HG02852 (cell line): Measurements from ENCODE around the gene MICAL3.
"Not testable (repeated sequence)": the region's sequence is repeated elsewhere in the genome, so short reads cannot be mapped to it uniquely, and the experiment has no call there.

Experiments used
- ATAC-seq: cut with Tn5 transposase; IDR thresholded peaks from one replicate; pipeline ENCODE4 v1.9.1; 2021; ENCODE audit warnings: mild to moderate bottlenecking, moderate library complexity; ENCODE audit not compliant: unreplicated experiment

MICAL3 gene

GRCh38 chr22:18032455-18033101 is 8.2 kb upstream of the MICAL3 start:
- ATAC-seq: no peak

DNA sequence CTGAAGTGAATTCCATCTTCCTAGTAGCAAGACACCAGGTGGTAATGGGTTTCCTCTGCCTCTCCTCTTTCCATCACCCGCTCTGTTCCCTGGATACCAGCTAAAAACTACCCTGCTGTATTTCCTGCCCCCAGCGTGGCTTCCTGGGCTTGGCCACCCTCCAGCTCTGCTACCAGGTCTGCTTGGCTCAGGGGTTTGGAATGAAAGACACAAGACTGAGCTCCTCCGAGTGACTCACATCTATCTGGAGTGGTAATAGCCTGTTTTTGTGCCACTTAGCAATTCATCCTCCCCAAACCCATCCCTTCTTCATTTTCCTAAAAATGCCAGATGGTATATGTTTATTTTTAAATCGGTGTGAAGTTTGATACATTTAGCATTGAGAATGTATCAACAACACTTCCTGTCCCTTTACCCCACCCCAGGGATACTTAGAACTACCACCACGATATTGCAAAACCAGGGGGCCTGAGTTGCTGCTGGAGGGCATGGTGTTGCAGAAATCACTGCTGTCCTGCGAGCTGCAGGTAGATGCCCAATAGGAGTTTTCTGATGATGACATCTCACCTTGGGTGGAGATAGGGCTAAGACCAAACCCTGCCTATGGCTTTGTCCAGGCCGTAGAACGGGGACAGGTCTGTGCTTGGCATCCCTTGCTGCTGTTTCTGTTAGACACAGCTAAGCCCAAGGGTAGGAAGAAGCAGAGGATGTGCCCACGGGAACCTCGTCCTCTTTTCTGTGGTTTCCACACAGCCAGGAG is 7.5 kb upstream of the MICAL3 start:
- no peak for ATAC-seq

GRCh38 chr22:18029686-18030267 is 5.4 kb upstream of the MICAL3 start:
- ATAC-seq: no peak

GRCh38 chr22:18028817-18029527 is 4.6 kb upstream of the MICAL3 start:
- peak; percentile 55 for ATAC-seq

GRCh38 chr22:18025898-18026297 is 1.5 kb upstream of the MICAL3 start:
- ATAC-seq: not testable (repeated sequence)

DNA sequence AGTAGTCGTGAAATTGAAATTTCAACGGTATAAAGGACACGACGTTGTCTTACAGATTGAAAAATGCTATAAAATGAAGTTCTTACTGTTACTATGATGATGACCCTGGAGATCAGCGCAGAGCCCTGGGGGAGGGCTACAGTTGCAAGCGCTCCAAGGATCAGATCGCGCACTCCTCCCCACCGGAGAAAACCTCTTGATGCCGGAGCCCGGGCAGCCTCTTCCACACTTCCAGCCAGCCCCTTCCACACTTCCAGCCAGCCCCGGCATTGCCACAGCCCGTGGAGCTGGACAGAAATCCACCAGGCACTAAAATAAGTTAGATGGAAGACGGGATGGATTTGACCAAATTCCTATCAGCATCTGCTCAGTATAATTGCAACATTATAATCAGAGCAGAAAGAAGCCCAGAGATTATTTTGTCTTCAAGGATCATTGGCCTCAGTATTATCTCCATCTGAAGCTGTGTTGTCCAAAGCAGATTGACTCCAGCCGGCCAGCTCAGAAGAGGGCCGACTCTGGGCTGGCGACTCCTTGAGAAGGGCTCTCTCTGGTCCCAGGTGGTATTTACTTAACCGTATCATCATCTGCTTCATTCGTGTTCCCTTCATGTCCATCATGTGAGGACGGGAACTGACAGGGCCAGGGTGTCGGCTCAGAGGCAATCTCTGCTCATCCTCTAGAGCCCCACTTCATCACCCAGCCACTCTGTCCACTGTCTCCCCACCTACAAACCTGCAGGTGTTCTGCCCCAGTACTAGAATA is 777 bp upstream of the MICAL3 start:
- no peak for ATAC-seq

DNA sequence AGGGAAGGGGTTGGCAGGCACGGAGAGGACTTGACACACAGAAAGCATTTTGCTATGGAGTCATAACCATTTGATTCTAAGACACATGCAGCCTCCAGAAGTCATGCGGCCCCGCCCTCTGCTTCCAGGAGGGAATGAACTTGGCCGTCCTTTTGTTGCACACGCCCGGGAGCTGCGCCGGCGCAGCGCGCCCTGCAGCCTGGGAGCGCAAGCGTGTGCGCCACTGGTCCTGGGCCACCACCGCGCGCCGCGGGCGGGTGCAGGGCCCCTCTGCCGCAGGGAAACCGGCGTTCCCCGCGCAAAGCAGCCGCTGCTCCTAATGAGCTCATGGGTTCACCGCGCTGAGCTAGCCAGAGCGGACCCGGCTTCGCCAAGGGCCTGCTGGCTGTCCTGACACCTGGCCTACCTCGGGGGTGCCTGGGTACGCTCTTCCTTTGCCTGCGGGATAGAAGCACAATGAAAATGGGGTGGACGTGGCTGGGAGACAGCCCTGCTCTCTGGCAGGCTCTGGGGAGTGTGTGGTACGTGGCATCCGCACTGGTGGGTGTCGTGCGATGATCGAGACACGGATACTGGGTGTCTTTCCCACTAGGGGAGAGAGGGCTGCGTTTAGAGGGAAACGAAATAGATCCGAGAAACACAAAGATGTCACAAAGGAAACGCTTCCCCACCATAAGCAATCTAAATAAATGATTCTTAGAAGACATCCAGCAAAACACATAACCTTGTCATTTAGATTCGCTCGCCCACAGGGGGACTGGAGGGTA is 669 bp downstream of the MICAL3 start:
- peak; percentile 15 for ATAC-seq

DNA sequence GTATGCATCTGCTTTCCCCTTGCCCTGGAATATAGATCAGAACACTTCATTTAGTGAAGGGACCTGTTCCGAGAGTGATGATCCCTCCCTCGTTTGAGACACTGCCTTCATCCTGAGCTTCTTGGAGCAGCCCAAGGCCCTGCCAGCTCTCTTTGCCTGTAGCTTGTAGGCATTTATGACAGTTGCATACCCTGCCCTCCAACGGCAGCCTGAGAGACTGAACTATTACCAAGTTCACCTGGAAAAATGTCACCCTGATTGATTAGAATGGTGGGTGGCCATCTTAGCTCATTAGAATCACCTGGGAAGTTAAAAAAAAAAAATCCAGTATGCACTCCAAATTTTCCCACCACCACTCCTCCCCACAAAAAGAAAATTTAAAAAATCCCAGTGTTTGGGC is 1.5 kb downstream of the MICAL3 start:
- no peak for ATAC-seq

DNA sequence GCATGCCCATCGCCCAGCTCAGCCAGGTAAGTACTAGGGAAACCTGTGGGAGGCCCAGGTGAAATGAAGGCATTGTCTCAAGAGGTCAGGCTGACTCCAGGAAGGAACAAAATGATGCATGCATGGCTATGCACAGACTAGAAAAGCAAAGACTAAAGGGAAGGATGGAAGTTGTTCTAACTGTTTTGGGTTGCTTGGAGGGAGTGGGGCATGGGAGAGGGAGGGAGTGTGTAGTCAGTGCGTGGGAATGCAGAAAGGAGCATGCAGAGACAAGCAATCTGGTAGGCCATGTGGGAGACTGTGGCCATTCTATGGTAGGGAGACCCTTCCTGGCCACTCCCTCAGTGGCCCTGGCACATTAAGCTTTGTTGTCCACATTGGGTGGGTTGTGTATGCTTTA is 2.9 kb downstream of the MICAL3 start:
- ATAC-seq: no peak

DNA sequence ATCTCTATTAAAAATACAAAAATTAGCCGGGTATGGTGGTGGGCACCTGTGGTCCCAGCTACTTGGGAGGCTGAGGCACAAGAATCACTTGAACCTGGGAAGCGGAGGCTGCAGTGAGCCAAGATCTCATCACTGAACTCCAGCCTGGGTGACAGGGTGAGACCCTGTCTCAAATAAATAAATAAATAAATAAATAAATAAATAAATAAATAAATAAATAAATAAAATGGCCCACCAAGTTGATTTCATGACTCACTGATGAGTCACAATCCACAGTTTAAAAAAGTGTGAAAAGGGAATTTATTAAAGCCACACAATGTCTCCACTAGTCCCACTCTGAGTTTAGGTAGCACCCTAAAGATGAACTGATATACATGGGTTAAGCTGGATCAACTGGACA is 3.6 kb downstream of the MICAL3 start:
- ATAC-seq: not testable (repeated sequence)

DNA sequence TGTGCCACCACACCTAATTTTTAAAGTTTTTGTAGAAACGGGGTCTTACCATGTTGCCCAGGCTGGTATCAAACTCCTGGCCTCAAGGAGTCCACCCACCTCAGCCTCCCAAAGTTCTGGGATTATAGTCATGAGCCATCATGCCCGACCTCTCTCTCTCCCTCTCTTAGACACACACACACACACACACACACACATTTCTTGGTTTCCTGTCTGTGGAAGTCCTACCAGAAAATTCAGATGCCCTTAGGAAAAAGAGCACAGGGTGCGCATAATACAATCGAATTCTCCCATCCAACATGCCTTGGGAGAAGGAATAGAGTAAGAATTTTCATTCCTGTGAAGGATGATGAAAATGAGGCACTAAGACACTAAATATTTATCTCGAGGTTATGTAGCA is 10.4 kb downstream of the MICAL3 start:
- ATAC-seq: no peak

DNA sequence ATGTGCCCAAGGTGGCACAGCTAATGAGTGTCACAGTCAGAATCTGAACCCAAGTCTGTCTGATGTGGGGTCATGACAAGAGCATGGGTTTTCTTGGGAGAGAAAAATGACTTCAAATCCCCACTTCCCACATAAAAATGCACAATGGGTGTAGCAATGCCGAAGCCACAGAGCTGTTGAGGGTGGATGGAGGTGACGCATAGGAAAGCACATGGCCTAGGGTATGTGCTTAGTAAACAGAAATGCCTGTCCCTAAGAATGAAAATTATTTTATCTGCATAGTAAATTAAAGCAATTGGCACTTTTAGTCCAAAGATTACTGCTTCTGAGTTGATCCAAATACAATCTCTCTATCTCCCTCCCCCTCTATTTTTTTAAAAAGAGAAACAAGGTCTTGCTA is 10.9 kb downstream of the MICAL3 start:
- ATAC-seq: no peak

DNA sequence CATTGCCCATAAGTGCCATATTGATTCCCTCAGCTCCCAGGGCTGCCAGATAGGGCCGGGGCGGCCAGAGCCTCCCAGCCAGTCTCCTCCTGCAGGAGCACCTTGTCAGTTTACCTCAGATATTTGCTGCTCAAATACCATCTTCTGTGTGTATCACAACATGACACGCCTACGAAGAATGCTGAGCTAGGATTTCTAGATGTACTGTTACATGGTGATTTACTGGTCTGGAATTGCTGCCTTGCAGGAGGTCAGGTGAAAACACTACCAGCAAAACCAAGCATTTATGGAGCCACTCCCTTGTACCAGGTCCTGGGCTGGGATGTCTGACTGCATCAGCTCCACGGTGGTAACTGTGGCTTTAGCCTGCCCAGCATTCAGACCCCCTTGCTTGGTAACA is 11.8 kb downstream of the MICAL3 start:
- no peak for ATAC-seq

DNA sequence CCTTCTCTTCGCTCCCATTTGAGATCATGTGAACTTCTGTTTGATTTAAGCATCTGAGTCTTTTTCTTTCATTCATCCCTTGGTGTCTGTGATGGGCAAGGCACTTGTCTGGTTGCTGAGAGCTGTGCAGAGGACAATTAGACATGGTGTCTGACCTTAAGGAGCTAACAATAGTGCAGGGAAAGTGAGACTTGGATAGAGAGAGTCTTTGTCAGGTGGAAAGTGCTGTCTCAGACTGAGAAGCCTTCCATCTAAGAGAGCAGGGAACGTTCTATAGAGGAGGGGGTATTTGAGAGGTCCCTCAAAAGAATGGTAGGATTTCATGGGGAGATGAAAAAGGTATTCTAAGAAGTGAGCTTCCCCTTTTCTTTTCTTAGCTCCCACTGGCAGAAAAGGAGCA is 14.1 kb downstream of the MICAL3 start:
- ATAC-seq: no peak

- ATAC-seq: no peak
Observed at GRCh38 chr22:18008136-18008535, 16.2 kb downstream of the MICAL3 start.

- ATAC-seq: no peak
Observed at GRCh38 chr22:18005201-18005926, 19.0 kb downstream of the MICAL3 start.

DNA sequence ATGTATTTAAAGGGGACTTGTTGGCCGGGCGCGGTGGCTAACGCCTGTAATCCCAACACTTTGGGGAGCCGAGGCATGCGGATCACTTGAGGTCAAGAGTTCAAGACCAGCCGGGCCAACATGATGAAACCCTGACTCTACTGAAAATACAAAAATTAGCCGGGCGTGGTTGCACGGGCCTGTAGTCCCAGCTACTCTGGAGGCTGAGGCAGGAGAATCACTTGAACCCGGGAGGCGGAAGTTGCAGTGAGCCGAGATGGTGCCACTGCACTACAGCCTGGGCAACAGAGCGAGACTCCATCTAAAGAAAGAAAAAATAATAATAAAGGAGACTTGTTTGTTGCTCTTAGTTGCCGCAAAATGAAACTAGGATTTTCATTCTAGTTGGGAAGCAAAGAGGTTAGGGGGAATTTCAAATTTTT is 22.5 kb downstream of the MICAL3 start:
- ATAC-seq: not testable (repeated sequence)

GRCh38 chr22:18001040-18001893 is 23.1 kb downstream of the MICAL3 start:
- ATAC-seq: no peak
